Epithelial cell of esophagus (primary cell): ENCODE results near the gene SHCBP1.
A peak's percentile ranks its signal among the peaks of the same experiment; 100 is the strongest.

Experiments
- DNase-seq: peaks from one replicate; pipeline ENCODE4 v3.0.0; 2010; ENCODE audit warnings: low read depth
- H3K4me3 ChIP-seq: 2 replicates; pipeline ENCODE4 v1.5.1; 2011; ENCODE audit warnings: mild to moderate bottlenecking, low read length, control low read depth
- TF ChIP-seq, protein P1 (sequence below): IDR thresholded peaks from 2 replicates; pipeline ENCODE4 v1.5.1; 2011; ENCODE audit warnings: low read depth, mild to moderate bottlenecking, low read length, control low read depth, inconsistent platforms; ENCODE audit not compliant: insufficient read depth; ENCODE audit errors: missing control alignments

SHCBP1 gene

GRCh38 chr16:46607529-46607928 is 13.7 kb downstream of the SHCBP1 start:
- peak; percentile 72 for DNase-seq
- no peak overlapping the region for H3K4me3 ChIP-seq
- TF ChIP-seq, protein P1, sequence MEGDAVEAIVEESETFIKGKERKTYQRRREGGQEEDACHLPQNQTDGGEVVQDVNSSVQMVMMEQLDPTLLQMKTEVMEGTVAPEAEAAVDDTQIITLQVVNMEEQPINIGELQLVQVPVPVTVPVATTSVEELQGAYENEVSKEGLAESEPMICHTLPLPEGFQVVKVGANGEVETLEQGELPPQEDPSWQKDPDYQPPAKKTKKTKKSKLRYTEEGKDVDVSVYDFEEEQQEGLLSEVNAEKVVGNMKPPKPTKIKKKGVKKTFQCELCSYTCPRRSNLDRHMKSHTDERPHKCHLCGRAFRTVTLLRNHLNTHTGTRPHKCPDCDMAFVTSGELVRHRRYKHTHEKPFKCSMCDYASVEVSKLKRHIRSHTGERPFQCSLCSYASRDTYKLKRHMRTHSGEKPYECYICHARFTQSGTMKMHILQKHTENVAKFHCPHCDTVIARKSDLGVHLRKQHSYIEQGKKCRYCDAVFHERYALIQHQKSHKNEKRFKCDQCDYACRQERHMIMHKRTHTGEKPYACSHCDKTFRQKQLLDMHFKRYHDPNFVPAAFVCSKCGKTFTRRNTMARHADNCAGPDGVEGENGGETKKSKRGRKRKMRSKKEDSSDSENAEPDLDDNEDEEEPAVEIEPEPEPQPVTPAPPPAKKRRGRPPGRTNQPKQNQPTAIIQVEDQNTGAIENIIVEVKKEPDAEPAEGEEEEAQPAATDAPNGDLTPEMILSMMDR: peak; percentile 35

DNA sequence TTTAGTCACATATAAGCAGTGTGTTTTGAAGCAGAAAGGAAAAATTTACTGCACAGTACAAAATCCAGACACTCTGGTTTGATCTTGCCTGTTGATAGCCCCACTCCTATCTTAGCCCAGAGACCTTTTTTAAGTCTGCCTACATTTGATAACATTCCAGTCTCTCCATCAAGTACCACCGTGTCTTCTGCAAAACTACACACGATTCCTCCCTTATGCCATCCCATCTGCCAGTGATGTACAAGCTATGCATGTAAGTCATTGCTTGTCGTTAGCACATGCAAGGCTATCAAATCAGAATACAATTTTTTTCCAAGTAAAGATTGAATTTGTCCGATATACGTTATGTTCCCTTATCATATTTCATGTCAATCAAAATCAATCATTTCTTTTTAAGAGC is 14.9 kb downstream of the SHCBP1 start:
- DNase-seq: no peak
- H3K4me3 ChIP-seq: no peak overlapping the region
- TF ChIP-seq, protein P1: no peak

DNA sequence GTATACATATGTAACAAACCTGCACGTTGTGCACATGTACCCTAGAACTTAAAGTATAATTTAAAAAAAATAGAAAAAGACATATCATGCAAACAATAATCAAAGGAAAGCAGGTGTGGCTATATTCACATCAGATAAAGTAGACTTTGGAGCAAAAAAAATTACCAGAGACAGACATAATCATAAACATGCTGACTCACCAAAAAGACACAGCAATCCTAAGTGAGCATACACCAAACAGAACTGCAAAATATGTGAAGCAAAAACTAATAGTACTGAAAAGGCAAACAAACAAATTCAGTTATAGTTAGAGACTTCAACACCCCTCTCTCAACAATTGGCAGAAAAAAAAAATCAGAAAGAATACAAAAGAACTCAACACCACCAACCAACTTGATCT is 29.9 kb downstream of the SHCBP1 start:
- H3K4me3 ChIP-seq: no peak overlapping the region
- DNase-seq: no peak
- TF ChIP-seq, protein P1: no peak

GRCh38 chr16:46586011-46586577 is 35.1 kb downstream of the SHCBP1 start:
- TF ChIP-seq, protein P1: no peak
- no peak for DNase-seq
- no peak overlapping the region for H3K4me3 ChIP-seq

DNA sequence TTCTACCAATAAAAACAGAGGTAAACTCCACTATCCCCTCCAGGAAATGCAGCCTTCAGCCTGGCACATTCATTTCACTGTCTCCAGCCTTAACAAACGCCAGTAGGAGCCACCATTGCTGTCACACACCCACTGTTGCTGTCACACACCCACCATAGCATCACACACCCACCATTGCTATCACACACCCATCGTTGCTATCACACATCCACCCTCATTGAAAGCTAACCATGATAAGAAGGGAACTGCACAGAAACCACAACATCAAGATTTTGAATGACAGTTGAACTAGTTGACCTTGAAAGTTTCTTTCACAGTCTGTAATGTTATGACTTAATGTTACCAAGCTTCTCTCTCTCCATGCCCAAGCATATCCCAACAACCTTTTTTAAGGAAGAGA is 38.1 kb downstream of the SHCBP1 start:
- no peak overlapping the region for H3K4me3 ChIP-seq
- TF ChIP-seq, protein P1: no peak
- DNase-seq: no peak

- H3K4me3 ChIP-seq: no peak overlapping the region
- TF ChIP-seq, protein P1: no peak
- DNase-seq: no peak
These were observed 38.9 kb downstream of the SHCBP1 start for GRCh38 chr16:46582313-46582712.

DNA sequence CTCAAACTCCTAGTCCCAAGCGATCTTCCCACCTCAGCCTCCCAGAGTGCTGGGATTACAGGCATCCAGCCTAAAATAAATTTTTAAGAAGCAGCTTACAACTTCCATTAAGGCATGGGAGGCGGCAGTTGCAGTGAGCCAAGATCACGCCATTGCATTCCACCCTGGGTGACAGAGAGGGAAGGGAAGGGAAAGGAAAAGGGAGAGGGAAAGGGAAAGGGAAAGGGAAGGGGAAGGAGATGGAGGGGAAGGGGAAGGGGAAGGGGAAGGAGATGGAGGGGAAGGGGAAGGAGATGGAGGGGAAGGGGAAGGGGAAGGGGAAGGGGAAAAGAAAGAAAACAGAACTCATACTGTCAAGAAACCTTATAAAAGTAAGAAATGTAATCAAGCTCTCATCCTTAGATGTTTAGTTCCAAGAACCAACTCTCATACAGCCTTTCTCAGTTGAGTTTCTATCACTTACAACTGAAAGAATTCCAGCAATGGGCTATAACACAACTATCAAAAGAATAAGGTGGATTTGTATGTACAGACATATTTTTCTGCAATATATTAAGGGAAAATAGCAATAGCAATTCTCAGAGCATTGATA is 43.1 kb downstream of the SHCBP1 start:
- no peak for DNase-seq
- no peak overlapping the region for H3K4me3 ChIP-seq
- TF ChIP-seq, protein P1: no peak
